Hippocampal formation (tissue), 2 donors: Measurements from ENCODE around the gene HEPN1.

ENCODE experiments used
- DNase-seq, 2 donors: peaks; one replicate each; lab custom pipeline; 2025; lab: John Stamatoyannopoulos, UW

HEPN1 gene

GRCh38 chr11:124918950-124919349 lies at the start of gene HEPN1:
TSS of gene HEPN1 (plus strand) at chr11:124919250.
- no peak for DNase-seq

DNA sequence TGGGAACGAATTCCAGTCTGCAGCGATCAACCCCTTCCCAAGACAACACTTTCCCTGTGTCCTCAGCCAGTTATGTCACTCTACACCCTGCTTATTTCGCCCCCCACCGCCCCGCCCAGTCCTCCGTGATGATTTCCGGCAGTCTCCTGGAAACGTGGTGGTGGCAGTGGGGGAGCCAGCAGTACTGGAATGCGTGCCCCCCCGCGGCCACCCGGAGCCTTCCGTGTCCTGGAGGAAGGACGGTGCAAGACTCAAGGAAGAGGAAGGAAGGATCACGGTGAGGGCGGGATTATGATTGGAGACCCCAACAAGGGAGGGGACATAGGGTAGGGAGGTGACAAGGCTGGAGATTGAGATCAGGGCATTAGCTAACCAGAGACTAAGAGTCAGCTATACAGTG lies 49.7 kb upstream of the HEPN1 start:
- DNase-seq = no peak

- no peak for DNase-seq
These were observed 49.1 kb upstream of the HEPN1 start for GRCh38 chr11:124869856-124870387.

DNA sequence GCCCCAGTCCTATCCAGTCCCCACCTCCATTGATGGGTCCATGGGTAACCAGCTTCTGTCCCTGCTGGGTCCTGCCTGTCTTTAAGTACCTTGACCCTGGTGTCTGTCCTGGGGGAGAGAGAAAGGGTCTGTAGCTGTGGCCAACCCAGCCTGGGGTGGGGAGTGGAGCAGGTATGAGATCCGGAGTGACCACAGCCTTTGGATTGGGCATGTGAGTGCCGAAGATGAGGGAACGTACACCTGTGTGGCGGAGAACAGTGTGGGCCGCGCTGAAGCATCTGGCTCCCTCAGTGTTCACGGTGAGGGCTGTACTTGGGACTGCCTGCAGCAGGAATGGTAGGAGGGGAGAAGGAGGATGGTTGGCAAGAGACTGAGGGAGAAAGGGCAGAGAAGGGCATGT lies 48.6 kb upstream of the HEPN1 start:
- no peak for DNase-seq

DNA sequence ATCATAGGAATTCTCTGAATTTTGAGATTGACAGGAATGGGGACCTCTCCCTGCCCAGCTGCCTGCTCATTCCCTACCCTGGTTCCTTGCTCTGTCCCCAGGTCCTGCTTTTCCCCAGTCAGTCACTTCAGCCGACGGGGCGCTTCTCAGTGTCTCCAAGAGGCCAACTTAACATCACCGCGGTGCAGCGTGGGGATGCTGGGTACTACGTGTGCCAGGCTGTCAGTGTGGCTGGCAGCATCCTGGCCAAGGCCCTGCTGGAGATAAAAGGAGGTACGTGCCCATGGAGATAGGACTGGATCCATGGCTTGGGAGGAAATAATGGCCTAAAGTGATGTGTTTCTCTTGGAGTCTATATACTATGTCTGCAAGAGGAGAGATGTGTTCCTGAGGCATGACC lies 46.8 kb upstream of the HEPN1 start:
- DNase-seq = no peak

DNA sequence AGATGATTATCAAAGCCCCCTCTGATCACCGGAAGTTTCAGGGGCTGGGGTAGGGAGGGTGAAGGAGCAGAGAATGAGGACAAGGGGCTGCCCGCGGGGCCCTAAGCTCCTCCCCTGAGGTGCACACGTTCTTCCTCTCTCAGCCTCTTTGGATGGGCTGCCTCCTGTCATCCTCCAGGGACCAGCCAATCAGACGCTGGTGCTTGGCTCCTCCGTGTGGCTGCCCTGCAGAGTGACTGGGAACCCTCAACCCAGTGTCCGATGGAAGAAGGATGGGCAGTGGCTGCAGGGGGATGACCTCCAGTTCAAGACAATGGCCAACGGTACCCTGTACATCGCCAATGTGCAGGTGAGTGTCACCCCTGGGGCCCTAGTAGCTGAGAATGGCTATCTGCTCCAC lies 46.3 kb upstream of the HEPN1 start:
- no peak for DNase-seq

- DNase-seq = no peak
These were observed 45.1 kb upstream of the HEPN1 start for GRCh38 chr11:124873951-124874350.

DNA sequence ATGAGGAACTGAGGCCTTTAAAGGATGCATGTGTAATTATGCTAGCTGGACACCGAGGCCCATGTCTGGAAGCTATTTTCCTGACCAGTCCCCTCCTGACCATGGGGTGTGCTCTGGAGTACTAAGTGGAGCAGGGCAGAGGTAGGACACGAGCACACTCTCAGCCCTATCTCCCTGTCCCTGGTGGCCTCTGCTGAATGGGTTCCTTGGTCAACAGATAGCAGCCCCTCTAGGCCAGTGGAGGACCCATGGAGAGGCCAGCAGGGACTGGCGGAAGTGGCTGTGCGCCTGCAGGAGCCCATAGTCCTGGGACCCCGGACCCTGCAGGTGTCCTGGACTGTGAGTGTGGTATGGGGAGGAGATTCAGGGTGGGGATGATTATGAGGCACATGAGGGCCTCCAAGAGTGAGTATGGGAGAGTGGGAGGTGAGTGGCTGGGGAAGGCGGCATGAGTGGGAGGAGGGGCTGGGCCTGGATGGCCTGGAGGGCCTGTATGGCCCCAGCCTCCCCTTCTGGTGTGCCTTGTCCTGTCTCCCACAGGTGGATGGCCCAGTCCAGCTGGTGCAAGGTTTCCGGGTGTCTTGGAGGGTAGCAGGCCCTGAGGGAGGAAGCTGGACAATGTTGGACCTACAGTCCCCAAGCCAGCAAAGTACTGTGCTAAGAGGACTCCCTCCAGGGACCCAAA lies 44.3 kb upstream of the HEPN1 start:
- DNase-seq = no peak

DNA sequence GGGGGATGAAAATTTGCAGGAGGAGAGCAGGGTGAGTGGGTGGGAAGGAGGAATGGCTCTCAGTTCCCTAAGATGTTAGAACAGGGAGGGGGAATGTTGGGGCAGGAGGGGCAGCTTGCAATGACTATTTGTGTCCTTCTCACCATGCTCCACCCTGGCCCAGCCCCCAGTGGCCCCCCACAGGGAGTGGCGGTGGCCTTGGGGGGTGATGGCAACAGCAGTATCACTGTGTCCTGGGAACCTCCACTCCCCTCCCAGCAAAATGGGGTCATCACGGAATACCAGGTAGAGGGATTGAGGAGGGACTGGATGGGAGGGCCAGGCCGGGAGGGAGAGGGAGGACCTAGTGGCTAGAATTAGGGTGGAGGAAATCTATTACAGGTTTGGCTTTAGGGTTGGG lies 43.6 kb upstream of the HEPN1 start:
- DNase-seq = no peak

DNA sequence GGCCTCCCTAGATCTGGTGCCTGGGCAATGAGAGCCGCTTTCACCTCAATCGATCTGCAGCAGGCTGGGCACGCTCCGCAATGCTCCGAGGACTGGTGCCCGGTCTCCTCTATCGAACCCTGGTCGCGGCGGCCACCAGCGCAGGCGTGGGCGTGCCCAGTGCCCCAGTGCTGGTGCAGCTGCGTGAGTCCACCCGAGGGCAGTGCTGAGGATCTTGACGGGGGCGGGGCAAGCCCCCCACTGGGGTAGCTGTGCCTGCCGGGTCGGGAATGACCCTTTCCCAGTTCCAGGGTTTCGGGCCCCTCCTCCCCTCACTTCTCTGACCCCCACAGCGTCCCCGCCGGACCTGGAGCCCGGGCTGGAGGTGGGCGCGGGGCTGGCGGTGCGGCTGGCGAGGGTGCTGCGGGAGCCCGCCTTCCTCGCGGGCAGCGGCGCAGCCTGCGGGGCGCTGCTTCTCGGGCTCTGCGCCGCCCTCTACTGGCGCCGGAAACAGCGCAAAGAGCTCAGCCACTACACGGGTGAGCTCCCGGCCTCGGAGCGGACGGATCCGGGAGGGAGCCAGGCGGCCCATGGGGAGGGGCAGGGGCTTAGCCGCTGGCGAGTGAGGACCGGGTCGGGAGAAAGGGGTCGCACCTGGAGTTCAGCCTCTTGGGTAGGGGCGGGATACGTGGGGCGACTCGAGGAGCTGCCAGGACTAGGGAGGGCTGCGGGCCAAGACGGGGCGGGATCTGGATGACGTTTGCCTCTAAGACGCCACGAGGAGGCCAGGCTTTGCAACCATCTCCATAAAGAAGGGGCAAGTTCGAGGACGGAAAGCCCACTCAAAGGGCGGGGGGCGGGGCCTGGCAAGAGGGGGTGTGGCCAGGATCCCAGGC lies 42.9 kb upstream of the HEPN1 start:
- peak; percentile 82 to 93 for DNase-seq

DNA sequence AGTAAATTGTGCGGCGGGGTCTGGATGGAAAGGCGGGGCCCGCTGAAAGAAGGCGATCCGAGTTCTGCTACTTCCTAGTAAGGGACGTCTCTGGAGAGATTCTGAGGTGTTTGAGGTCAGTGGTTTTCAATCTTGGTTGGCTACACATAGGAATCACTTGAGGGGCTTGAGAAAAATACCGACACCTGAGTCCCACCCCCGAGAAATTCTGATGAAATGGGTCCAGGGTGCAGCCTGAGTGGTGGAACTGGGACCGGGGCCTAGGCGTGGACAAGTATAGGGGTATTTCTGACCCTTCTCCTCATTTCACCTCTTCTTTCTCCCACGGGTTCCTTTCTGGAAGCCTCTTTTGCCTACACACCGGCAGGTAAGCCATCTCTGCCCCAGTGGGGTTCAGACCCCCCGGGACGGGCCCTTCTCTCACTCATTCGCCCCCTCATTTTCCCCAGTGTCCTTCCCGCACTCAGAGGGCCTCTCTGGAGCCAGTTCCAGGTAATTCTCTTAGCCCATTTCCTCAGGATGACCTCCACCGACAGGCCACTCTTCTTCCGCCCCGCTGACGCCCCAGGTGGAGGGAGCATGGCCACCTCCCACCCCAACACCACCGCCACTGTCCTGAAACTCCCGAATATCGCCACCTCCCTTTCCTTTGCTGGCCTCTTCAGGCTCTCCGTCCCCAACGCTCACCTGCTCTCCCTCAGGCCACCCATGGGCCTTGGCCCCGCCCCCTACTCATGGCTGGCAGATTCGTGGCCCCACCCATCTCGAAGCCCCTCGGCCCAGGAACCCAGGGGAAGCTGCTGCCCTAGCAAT lies 42.0 kb upstream of the HEPN1 start:
- no peak for DNase-seq

GRCh38 chr11:124877631-124877909 lies 41.5 kb upstream of the HEPN1 start:
- no peak for DNase-seq

GRCh38 chr11:124877910-124878758 lies 40.9 kb upstream of the HEPN1 start:
- DNase-seq = no peak

DNA sequence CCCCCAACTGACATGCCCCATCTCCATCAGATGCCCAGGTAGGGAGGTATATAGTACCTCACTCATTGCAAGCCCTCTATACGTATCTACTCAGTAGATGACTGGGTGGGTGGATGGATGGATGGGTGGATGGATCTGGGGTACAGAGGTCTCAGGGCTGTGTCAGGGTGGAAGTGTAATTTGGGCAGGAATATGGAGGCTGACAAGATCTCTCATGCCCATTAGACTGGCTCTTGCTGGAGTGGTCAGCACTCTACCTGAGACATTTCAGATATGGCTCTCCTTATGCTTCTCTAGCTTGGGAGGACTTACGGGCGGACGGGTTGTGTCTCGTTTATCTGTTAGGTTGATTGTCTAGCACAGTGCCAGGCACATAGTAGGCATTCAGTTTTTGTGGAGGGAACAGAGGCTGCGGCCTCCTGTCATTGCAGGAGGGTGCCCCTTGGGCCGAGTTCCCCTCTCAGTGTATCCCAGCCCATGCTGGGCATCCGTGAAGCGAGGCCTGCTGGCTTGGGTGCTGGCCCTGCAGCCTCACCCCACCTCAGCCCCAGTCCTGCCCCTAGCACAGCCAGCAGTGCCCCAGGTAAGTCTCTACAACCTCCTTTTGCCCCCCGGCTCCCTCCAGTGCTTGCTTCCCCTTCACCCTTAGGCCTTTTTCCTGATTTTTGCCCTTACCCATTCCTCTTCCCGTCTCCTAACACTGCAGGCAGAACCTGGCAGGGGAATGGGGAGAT lies 40.1 kb upstream of the HEPN1 start:
- DNase-seq = no peak

DNA sequence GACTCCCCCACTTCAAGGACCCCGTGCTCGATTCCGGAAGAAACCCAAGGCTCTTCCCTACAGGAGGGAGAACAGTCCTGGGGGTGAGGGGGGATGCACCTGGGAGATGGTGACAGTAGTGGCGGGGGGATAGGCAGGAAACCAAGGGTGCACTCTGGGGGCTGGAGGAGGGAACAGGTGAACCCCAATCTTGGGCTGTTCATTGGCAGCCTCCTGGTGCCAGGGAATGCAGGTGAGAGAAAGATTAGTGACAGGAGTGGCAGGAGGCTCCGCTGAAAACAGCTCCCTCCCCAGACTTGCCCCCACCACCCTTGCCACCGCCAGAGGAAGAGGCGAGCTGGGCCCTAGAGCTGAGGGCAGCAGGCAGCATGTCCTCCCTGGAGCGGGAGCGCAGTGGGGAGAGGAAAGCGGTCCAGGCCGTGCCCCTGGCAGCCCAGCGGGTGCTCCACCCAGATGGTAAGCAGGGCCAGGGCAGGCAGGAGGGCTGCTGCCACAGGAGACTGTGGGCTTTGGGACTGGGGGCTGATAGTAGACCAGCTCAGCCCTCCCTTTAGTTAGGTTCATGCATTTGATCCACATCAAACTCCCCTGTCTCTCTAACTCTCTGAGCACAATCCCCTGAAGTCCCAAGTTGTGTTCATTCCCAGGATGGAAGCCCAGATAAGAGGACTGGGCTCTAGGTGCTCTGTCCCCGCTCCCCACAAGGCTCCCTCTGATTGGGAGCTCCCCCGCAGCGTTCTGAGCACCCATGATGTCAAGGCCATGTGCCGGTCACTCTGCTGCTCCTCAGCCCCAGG lies 39.4 kb upstream of the HEPN1 start:
- DNase-seq = no peak

DNA sequence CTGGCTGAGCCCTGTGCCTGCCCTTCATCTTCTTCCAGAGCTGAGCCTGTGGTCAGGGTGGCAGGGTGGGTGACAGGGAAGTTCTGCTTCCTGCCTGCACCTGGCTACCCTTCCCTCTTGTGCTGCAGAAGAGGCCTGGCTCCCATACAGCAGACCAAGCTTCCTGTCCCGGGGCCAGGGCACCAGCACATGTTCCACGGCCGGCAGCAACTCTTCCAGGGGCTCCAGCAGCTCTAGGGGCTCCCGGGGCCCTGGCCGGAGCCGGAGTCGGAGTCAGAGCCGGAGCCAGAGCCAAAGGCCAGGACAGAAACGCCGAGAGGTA lies 38.8 kb upstream of the HEPN1 start:
- DNase-seq = no peak

DNA sequence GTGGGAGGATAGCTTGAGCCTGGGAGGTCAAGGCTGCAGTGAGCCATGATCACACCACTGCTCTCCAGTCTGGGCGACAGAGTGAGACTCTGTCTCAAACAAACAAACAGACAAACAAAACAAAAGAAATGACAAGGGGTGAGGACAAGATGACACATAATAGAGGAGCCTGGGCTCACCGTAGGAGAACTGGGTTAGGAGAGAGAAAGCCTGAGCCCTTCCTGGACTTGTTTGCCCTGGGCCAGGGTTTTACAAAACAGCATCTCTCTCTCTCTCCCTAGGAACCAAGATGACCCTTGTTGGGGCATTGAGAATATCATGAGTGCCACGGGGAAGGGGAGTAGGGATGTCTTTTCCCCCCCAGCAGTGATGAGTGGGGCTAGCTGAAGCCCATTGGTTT lies 38.1 kb upstream of the HEPN1 start:
- no peak for DNase-seq

DNA sequence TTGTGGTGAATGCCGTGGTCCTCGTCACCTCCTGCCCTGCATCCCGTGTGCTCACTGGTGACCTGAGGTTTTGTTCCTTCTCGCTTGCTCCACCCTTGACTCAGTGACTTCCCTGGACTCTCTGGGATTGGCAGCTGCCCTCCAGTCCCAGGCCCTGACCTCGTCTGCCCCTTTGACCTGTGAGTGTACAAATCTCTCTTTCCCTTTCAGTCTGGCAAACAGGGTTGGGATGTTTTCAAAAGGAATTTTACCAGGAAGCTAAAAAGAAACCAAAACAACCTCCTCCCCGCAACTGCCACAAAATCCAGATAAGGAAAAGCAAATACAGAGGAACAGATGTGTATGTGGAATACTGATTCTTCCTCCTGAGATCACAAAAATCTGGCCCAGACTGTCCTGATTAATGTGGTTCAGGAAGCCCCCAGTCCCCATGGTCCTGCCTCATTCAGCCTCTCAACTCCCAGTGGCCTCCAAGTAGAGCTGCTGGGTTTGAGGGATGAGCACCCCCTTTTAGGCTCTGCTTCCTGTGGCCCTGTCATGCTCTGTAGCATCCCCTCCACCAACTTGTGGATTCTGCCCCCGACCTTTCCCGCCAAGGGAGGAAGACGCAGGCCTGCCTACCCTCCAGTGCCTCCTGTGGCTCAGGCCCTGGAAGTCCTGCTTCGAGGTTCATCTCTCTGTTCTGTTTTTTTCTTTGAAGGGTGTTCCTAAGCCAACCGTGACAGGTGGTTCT lies 36.5 kb upstream of the HEPN1 start:
- no peak for DNase-seq

GRCh38 chr11:124884340-124884739 lies 34.7 kb upstream of the HEPN1 start:
- no peak for DNase-seq
